ENCODE measurements around the gene COPZ2.
"Not testable (repeated sequence)": the region's sequence is repeated elsewhere in the genome, so short reads cannot be mapped to it uniquely, and the experiment has no call there.

COPZ2 gene, protein sequence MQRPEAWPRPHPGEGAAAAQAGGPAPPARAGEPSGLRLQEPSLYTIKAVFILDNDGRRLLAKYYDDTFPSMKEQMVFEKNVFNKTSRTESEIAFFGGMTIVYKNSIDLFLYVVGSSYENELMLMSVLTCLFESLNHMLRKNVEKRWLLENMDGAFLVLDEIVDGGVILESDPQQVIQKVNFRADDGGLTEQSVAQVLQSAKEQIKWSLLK

DNA sequence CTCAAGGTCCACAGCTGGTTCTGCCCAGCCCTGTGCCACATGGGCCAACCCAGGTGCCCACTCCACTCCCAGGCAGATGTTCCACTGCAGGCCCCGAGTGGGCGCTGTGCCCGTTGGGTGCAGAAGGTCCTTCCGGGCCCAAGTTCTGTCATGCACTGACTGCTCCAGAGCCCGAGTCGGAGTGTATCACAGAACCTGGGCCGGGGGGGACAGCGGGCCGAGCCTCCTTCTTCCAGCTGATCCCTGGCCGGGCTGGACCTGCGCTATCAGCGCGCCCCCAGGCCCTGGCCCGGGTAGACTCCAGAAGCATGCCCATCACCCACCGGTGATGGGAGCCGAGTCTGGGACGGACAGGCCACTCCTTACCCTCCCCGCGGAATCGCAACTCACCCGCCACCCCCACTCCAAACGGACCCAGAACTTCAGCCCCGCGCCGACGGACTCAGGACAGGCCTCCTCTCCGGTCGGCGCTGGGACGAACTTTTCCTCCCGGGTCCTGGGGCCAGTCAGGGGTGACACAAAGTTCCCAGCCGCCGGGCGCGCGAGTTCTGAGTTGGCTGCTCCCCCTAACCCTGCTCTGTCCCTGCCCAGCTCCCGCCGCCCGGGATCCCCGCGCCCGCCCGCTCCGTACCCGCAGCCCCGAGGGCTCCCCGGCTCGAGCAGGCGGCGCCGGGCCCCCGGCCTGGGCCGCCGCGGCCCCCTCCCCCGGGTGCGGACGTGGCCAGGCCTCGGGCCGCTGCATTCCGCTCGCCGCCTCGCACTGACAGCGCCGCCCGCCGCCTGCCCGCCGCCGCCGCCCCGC is at the start of gene COPZ2:
Gene COPZ2 (minus strand): TSS at position 762 of the 802 bp plus-strand sequence. CDS start 20 bp downstream, at position 742.
- DNase-seq (ENCODE audit: low spot score): no peak

DNA sequence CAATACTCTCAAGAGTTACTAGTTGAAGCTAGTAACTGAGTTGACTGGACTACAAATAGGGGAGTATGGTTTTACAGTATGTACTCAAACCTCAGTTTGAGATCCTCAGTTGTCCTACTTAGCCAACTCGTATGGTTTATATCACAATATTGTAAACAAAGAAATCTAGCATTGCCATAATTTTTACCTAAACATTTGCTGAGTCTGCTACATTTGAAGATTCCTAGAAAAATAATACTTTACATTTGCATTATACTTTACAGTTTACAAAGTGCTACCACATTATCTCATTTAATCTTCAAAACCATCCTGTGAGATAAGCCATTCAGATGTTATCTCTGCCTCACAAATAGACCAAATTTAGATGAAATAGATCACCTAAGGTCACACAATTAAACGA is 47.3 kb upstream of the COPZ2 start:
- no peak for DNase-seq (ENCODE audit: low spot score)

DNA sequence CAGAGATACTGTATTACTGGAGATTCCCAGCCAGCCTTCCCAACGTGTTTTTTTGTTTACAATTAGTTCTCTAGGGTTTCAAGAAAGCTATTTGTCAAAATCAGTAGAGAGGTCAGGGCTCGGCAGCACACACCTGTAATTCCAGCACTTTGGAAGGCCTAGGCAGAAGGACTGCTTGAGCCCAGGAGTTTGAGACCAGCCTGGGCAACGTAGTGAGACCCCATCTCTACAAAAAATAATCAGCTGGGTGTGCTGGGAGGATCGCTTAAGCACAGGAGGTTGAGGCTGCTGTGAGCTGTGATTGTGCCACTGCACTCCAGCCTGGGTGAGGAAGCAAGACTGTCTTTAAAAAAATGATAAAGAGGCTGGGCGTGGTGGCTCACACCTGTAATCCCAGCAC is 44.3 kb upstream of the COPZ2 start:
- no peak for DNase-seq (ENCODE audit: low spot score)

DNA sequence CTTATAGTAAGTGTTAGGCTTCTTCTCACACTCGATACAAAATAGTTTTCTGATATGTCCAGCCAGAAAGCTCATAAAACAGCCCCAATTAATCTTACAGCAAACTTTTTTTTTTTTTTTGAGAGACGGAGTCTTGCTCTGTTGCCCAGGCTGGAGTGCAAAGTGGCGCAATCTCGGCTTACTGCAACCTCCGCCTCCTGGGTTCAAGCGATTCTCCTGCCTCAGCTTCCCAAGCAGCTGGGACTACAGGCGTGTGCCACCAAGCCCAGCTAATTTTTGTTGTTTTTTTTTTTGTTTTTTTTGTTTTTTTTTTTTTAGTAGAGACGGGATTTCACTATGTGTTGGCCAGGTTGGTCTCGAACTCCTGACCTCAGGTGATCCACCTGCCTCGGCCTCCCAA is 39.6 kb upstream of the COPZ2 start:
- not testable (repeated sequence) for DNase-seq (ENCODE audit: low spot score)

- no peak for DNase-seq (ENCODE audit: low spot score)
Measured at GRCh38 chr17:48074322-48075081, 36.9 kb upstream of the COPZ2 start.

- DNase-seq (ENCODE audit: low spot score): not testable (repeated sequence)
Measured at GRCh38 chr17:48073566-48074094, 36.0 kb upstream of the COPZ2 start.

- not testable (repeated sequence) for DNase-seq (ENCODE audit: low spot score)
Measured at GRCh38 chr17:48072811-48073210, 35.2 kb upstream of the COPZ2 start.

DNA sequence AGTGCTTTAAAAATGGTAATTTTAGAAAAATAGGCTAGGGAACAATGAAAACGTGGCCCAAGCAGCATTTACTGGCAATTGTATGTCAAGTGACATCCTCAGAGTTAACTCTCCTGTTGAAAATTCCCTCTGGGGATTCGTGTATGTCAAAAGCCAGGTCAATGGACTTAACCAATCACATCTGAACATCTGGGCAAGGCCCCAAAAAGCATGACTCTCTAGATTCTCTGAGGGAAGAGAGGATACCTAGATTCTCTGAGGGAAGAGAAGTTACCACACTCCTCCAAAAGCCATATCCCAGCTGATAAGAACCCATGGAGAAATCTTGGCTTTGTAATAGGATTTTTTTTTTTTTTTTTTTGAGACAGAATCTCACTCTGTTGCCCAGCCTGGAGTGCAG is 34.1 kb upstream of the COPZ2 start:
- no peak for DNase-seq (ENCODE audit: low spot score)

DNA sequence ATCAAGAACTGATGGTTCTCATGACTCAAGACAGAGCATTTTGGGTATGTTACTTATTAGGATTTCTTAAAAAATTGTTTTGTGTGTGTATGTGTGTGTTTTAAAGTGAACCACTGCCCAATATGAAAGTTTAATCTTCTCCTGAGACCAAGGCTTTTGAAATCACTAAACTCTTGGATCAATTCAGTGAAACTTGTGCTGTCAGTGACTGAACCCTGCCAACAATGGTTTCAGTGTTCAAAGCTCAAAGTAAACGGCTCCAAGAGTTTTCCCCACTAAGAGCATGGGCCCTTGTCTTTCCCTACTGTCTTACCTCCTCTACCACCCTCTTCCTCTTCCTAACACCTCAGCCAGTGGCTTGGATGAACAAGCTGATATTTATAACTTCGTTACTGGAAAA is 32.6 kb upstream of the COPZ2 start:
- no peak for DNase-seq (ENCODE audit: low spot score)

- no peak for DNase-seq (ENCODE audit: low spot score)
Measured at GRCh38 chr17:48068491-48068961, 30.9 kb upstream of the COPZ2 start.

- DNase-seq (ENCODE audit: low spot score): not testable (repeated sequence)
Measured at GRCh38 chr17:48067808-48068207, 30.2 kb upstream of the COPZ2 start.

GRCh38 chr17:48067245-48067644 is 29.6 kb upstream of the COPZ2 start:
- DNase-seq (ENCODE audit: low spot score): no peak

GRCh38 chr17:48066656-48067055 is 29.1 kb upstream of the COPZ2 start:
- DNase-seq (ENCODE audit: low spot score): no peak

DNA sequence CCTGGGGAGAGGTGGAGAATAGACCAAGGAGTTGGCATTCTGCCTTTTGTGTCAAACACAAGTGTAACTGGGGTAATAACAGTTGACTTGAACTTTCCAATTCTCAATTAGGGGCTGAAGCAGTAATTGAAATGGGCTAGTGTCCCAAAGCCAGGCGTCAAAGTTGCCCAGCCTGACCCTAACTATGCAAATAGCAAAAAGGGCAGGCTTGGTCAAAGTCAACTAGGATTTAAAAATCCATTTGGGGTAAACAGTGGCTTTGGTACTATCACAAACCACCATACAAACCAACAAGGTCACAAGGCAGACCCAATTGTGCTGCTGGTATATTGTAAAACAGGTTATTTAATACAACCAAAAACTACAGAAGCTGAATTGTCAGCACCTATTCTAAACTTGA is 28.6 kb upstream of the COPZ2 start:
- DNase-seq (ENCODE audit: low spot score): no peak

DNA sequence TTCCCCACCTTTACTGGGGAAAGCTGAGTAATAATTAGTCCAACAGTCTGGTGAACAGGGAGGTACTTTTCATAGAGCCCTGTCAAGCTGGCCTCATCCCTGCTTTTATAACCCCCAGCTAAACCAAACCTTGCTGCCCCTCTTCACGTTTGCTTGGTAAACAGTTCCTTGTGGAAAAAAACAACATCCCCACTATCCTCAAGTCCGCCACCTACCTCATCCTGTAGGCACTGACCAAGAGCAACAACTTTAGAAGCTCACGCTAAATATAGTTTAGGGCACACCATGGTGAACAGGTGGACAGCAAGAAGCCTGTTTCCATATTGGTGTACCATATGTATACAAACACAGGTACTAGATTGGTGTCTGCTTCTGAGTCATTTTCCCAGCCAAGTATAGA is 27.0 kb upstream of the COPZ2 start:
- DNase-seq (ENCODE audit: low spot score): no peak

- no peak for DNase-seq (ENCODE audit: low spot score)
Measured at GRCh38 chr17:48062273-48062672, 24.7 kb upstream of the COPZ2 start.

DNA sequence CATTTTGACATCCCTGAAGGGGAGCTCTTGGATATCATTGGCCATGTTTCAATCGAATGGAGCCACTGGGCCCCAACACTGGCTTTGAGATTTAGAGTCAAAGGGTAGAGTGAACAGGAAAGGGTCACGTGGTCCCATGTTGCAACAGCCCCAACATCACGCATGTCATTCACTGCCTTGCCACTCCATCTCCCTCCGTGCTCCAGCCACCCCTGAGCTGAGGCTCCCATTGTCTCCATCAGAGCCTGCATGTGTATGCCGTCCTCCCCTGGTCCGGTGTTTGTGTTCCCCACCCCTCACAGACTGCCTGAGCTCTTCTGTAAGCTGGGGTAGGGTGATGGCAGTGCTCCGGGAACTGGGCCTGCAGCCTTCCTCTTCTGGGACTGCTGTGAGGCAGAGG is 22.7 kb upstream of the COPZ2 start:
- DNase-seq (ENCODE audit: low spot score): no peak

DNA sequence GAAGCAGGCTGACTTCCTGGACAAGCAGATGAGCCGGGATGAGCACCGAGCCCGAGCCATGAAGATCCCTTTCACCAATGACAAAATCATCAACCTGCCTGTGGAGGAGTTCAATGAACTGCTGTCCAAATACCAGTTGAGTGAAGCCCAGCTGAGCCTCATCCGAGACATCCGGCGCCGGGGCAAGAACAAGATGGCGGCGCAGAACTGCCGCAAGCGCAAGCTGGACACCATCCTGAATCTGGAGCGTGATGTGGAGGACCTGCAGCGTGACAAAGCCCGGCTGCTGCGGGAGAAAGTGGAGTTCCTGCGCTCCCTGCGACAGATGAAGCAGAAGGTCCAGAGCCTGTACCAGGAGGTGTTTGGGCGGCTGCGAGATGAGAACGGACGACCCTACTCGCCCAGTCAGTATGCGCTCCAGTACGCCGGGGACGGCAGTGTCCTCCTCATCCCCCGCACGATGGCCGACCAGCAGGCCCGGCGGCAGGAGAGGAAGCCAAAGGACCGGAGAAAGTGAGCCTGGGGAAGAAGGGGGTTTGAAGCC is 21.6 kb upstream of the COPZ2 start:
- DNase-seq (ENCODE audit: low spot score): no peak

DNA sequence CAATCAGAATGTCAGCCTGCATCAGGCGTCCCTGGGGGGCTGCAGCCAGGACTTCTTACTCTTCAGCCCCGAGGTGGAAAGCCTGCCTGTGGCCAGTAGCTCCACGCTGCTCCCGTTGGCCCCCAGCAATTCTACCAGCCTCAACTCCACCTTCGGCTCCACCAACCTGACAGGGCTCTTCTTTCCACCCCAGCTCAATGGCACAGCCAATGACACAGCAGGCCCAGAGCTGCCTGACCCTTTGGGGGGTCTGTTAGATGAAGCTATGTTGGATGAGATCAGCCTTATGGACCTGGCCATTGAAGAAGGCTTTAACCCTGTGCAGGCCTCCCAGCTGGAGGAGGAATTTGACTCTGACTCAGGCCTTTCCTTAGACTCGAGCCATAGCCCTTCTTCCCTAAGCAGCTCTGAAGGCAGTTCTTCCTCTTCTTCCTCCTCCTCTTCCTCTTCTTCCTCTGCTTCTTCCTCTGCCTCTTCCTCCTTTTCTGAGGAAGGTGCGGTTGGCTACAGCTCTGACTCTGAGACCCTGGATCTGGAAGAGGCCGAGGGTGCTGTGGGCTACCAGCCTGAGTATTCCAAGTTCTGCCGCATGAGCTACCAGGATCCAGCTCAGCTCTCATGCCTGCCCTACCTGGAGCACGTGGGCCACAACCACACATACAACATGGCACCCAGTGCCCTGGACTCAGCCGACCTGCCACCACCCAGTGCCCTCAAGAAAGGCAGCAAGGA is 21.0 kb upstream of the COPZ2 start:
- no peak for DNase-seq (ENCODE audit: low spot score)

DNA sequence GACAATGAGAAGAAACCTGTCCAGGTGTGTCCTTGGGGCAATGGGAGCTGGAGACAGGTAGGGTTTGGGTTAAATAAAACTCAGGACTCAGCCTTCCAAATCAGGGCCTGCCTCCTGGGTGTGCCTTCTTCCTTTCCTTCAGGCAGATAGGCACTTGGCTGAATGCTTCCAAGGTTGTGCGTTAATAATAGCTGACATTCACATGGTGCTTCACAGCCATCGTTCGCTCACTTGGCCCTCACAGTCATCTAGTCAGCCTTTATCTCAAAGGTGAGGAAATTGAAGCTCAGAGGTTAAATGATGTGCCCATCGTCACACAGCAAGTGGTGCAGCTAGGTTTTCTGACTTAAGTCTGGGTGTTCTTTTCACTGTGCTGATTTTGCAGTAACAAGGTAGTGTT is 20.0 kb upstream of the COPZ2 start:
- DNase-seq (ENCODE audit: low spot score): no peak

DNA sequence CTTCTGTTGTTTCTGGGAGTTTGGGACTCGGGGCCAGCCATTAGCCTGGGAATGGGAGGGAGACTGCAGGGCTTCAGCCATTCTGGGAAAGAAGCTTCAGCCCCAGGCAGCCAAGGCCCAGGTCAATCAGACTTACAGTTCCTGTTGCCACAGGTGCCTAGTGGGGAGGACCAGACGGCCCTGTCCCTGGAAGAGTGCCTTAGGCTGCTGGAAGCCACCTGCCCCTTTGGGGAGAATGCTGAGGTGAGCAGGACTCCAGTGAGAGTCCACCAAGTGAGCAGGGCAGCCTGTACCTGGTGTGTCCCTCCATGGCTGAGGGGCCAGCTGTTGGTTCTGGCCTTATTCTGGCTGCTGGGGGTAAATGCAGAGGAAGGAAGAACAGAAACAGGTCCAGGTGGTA is 19.3 kb upstream of the COPZ2 start:
- DNase-seq (ENCODE audit: low spot score): no peak
